Tongue (tissue), 2 donors: ENCODE data around the gene MEF2A. TPM values are rescaled to one million over a fixed set of nuclear protein-coding genes. Genes with fewer than 3 reads are reported as not detected.
"Not testable (repeated sequence)": the region's sequence is repeated elsewhere in the genome, so short reads cannot be mapped to it uniquely, and the experiment has no call there.

ENCODE experiments used
- DNase-seq: peaks from one replicate; pipeline ENCODE4 v3.0.0-alpha.2; 2015
- total RNA-seq: library from RNA; depleted of rRNA; stranded (reverse); fragments of >200 nt; gene quantifications from one replicate; pipeline ENCODE4 v1.2.3, GENCODE V29; 2014

Gene MEF2A
- total RNA-seq, 1 donor from 2014 or later: 166 TPM

GRCh38 chr15:99731336-99732123, 165.7 kb downstream of the MEF2A start:
- DNase-seq: no peak

- DNase-seq: peak; percentile 51
These were observed 166.5 kb downstream of the MEF2A start for GRCh38 chr15:99732124-99732750.

GRCh38 chr15:99732751-99733267, 167.0 kb downstream of the MEF2A start:
- DNase-seq: no peak

GRCh38 chr15:99733268-99734039, 167.7 kb downstream of the MEF2A start, which contains the start of gene LYSMD4:
TSS of gene LYSMD4 (minus strand) at chr15:99733437. CDS start at chr15:99731999, 1,438 bp downstream.
- DNase-seq: peak; percentile 98

GRCh38 chr15:99734040-99734291, 168.2 kb downstream of the MEF2A start:
- DNase-seq: not testable (repeated sequence)

GRCh38 chr15:99734575-99734974, 168.8 kb downstream of the MEF2A start:
- DNase-seq: no peak

- DNase-seq: no peak
These were observed 170.1 kb downstream of the MEF2A start for GRCh38 chr15:99735868-99736267.

GRCh38 chr15:99736702-99737101, 170.9 kb downstream of the MEF2A start:
- no peak for DNase-seq

- no peak for DNase-seq
These were observed 172.4 kb downstream of the MEF2A start for GRCh38 chr15:99738021-99738847.

GRCh38 chr15:99741835-99742234, 176.1 kb downstream of the MEF2A start:
- no peak for DNase-seq

GRCh38 chr15:99744142-99744541, 178.4 kb downstream of the MEF2A start:
- DNase-seq: no peak

- no peak for DNase-seq
These were observed 179.7 kb downstream of the MEF2A start for GRCh38 chr15:99745370-99746086.

GRCh38 chr15:99749386-99749785, 183.6 kb downstream of the MEF2A start:
- no peak for DNase-seq

- DNase-seq: not testable (repeated sequence)
These were observed 184.5 kb downstream of the MEF2A start for GRCh38 chr15:99750326-99750725.

- no peak for DNase-seq
These were observed 186.8 kb downstream of the MEF2A start for GRCh38 chr15:99752556-99752955.

GRCh38 chr15:99753066-99753465, 187.3 kb downstream of the MEF2A start:
- no peak for DNase-seq

- peak; percentile 86 for DNase-seq
These were observed 190.1 kb downstream of the MEF2A start for GRCh38 chr15:99755692-99756409.

- no peak for DNase-seq
These were observed 196.5 kb downstream of the MEF2A start for GRCh38 chr15:99762288-99762687.

- DNase-seq: no peak
These were observed 198.0 kb downstream of the MEF2A start for GRCh38 chr15:99763827-99764226.

GRCh38 chr15:99764522-99764921, 198.7 kb downstream of the MEF2A start:
- no peak for DNase-seq
